ENCODE data around the gene GEMIN2. TPM values are rescaled to one million over a fixed set of nuclear protein-coding genes. Genes with fewer than 3 reads are reported as not detected.
"Not testable (repeated sequence)": the region's sequence is repeated elsewhere in the genome, so short reads cannot be mapped to it uniquely, and the experiment has no call there.

GEMIN2 gene
- polyA plus RNA-seq, 10 donors = 12.4 to 23.0 (median 18.3) TPM

- DNase-seq = no peak
Measured at GRCh38 chr14:39175445-39176262, 61.5 kb downstream of the GEMIN2 start.

GRCh38 chr14:39176263-39177167 lies 62.4 kb downstream of the GEMIN2 start:
- no peak for DNase-seq

- DNase-seq = no peak
Measured at GRCh38 chr14:39177168-39177545, 63.0 kb downstream of the GEMIN2 start.

GRCh38 chr14:39179042-39179441 lies 64.9 kb downstream of the GEMIN2 start:
- DNase-seq = no peak

- no peak for DNase-seq
Measured at GRCh38 chr14:39180553-39180952, 66.4 kb downstream of the GEMIN2 start.

GRCh38 chr14:39181026-39181692 lies 67.0 kb downstream of the GEMIN2 start:
- DNase-seq = no peak

- no peak for DNase-seq
Measured at GRCh38 chr14:39181693-39182047, 67.5 kb downstream of the GEMIN2 start.

GRCh38 chr14:39182770-39183684 lies 68.9 kb downstream of the GEMIN2 start:
- no peak for DNase-seq

GRCh38 chr14:39183685-39184003 lies 69.5 kb downstream of the GEMIN2 start:
- DNase-seq = not testable (repeated sequence)

- no peak for DNase-seq
Measured at GRCh38 chr14:39184628-39185255, 70.6 kb downstream of the GEMIN2 start.

- DNase-seq = no peak
Measured at GRCh38 chr14:39185256-39186049, 71.3 kb downstream of the GEMIN2 start.

Other genes starting within 250 kb of the GEMIN2 start
- 10 to 100 TPM; 80.9 to 98.8 (median 90.6) TPM for gene SEC23A, start 11.1 kb upstream of the GEMIN2 start, polyA plus RNA-seq (ENCODE audit: insufficient read length in 10 of 10)
- gene TRAPPC6B, start 56.0 kb downstream of the GEMIN2 start, polyA plus RNA-seq (ENCODE audit: insufficient read length in 10 of 10) = 10 to 100 TPM; 19.2 to 27.8 (median 24.4) TPM
- gene PNN, start 60.9 kb downstream of the GEMIN2 start, polyA plus RNA-seq (ENCODE audit: insufficient read length in 10 of 10) = 100 to 1,000 TPM in 2 of 10 donors, 10 to 100 TPM in 8; 63.2 to 122 (median 87.6) TPM
- gene MIA2, start 119.6 kb downstream of the GEMIN2 start, polyA plus RNA-seq (ENCODE audit: insufficient read length in 10 of 10) = 10 to 100 TPM; 15.0 to 24.5 (median 16.9) TPM

Measured in muscle of back (tissue), 11 donors.